ENCODE measurements around the gene WDR86.
A peak's percentile ranks its signal among the peaks of the same experiment; 100 is the strongest.

WDR86 gene

GRCh38 chr7:151431281-151431767 is 21.5 kb upstream of the WDR86 start:
- Histone ChIP-seq H3K27ac (ENCODE audit: low read depth, low read length) (no peak overlapping the region), H3K27me3 (ENCODE audit: control insufficient read depth, low read length) (no peaks in the 10 kb centered on the region), H4K20me1 (ENCODE audit: control insufficient read depth, insufficient read depth, low read depth, low read length) (no peaks in the 10 kb centered on the region), H3K4me1 (ENCODE audit: control insufficient read depth, low read length) (peaks cover 23% of the 10 kb centered on the region), H3K9me3 (ENCODE audit: control insufficient read depth, insufficient read depth, low read length) (no peaks in the 10 kb centered on the region), H3F3A (ENCODE audit: control insufficient read depth, insufficient read depth) (no peaks in the 10 kb centered on the region), H3K4me3 (ENCODE audit: low read length) (no peak overlapping the region), H3K9me2 (replicated peaks; ENCODE audit: control insufficient read depth, low read length) (no peaks in the 10 kb centered on the region), H3K4me2 (ENCODE audit: low read length) (no peak overlapping the region), H3K36me3 (ENCODE audit: control insufficient read depth, low read length) (no peaks in the 10 kb centered on the region), H3K79me2 (ENCODE audit: control insufficient read depth, low read length) (no peaks in the 10 kb centered on the region)
- TF ChIP-seq, protein P1, sequence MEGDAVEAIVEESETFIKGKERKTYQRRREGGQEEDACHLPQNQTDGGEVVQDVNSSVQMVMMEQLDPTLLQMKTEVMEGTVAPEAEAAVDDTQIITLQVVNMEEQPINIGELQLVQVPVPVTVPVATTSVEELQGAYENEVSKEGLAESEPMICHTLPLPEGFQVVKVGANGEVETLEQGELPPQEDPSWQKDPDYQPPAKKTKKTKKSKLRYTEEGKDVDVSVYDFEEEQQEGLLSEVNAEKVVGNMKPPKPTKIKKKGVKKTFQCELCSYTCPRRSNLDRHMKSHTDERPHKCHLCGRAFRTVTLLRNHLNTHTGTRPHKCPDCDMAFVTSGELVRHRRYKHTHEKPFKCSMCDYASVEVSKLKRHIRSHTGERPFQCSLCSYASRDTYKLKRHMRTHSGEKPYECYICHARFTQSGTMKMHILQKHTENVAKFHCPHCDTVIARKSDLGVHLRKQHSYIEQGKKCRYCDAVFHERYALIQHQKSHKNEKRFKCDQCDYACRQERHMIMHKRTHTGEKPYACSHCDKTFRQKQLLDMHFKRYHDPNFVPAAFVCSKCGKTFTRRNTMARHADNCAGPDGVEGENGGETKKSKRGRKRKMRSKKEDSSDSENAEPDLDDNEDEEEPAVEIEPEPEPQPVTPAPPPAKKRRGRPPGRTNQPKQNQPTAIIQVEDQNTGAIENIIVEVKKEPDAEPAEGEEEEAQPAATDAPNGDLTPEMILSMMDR (IDR thresholded peaks at IDR 0.05; ENCODE audit: low read depth, low read length, poor library complexity, severe bottlenecking), result no peak
- no peak for TF ChIP-seq EZH2phosphoT487 (IDR thresholded peaks at IDR 0.05; ENCODE audit: borderline replicate concordance, low read length)

GRCh38 chr7:151430391-151431205 is 20.8 kb upstream of the WDR86 start:
- no peak overlapping the region for H3K4me3 ChIP-seq (ENCODE audit: low read length)
- no peak overlapping the region for H3K27ac ChIP-seq (ENCODE audit: low read depth, low read length)
- H3K79me2 ChIP-seq (ENCODE audit: control insufficient read depth, low read length), result no peaks in the 10 kb centered on the region
- H3K9me2 ChIP-seq (replicated peaks; ENCODE audit: control insufficient read depth, low read length), result no peaks in the 10 kb centered on the region
- no peaks in the 10 kb centered on the region for H3K9me3 ChIP-seq (ENCODE audit: control insufficient read depth, insufficient read depth, low read length)
- peaks cover 23% of the 10 kb centered on the region for H3K4me1 ChIP-seq (ENCODE audit: control insufficient read depth, low read length)
- H3K27me3 ChIP-seq (ENCODE audit: control insufficient read depth, low read length), result no peaks in the 10 kb centered on the region; the same call in 1 of the 2 replicates
- peak overlapping the region; percentile 7; the same call in 1 of the 2 replicates for H3K4me2 ChIP-seq (ENCODE audit: low read length)
- H3F3A ChIP-seq (ENCODE audit: control insufficient read depth, insufficient read depth), result no peaks in the 10 kb centered on the region
- no peaks in the 10 kb centered on the region for H4K20me1 ChIP-seq (ENCODE audit: control insufficient read depth, insufficient read depth, low read depth, low read length)
- no peaks in the 10 kb centered on the region for H3K36me3 ChIP-seq (ENCODE audit: control insufficient read depth, low read length)
- TF ChIP-seq EZH2phosphoT487 (IDR thresholded peaks at IDR 0.05; ENCODE audit: borderline replicate concordance, low read length), result no peak
- TF ChIP-seq, protein P1 (IDR thresholded peaks at IDR 0.05; ENCODE audit: low read depth, low read length, poor library complexity, severe bottlenecking), result no peak

DNA sequence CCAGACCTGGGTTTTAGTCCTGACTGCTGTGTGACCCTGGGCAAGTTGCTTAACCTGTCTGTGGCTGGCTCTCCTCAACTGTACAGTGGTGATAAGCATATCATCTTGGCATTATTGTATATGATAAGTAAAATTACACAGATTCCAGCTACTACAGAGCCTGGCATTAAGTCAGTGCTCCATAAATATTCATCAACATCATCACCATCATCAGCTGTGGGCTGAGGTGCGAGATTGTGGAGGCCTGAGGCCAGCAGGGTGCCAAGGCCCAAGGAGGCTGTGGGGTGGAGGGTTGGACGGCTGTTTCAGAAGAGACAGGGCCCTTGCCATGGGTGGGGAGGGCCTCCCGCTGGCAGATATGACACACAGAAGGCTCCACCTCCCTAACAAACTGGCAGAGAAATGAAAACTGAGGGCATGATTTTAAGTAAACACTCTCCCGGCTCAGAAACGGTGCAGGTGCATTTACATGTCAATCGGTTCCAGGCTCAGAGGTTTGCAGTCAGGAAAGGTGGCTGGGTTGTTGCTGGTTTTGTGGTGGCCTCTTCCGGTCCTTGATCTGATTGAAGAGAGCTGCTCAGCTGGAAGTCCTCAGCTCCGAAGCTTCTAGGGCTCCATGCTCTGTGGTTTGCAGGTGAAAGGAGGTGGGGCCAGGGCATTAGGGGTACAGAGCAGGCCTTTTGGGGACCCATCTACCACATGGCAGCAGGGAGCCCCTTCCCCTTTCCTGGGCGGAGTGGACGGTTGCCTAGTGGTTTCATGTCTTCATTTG is 19.9 kb upstream of the WDR86 start:
- Histone ChIP-seq H3K36me3 (ENCODE audit: control insufficient read depth, low read length) (no peaks in the 10 kb centered on the region), H3K9me3 (ENCODE audit: control insufficient read depth, insufficient read depth, low read length) (no peaks in the 10 kb centered on the region), H3K27ac (ENCODE audit: low read depth, low read length) (no peak overlapping the region), H3F3A (ENCODE audit: control insufficient read depth, insufficient read depth) (no peaks in the 10 kb centered on the region), H3K4me3 (ENCODE audit: low read length) (0 out of 2 replicates have a peak overlapping the region, but pooled peaks have one; percentile 12), H3K27me3 (ENCODE audit: control insufficient read depth, low read length) (no peaks in the 10 kb centered on the region; the same call in 1 of the 2 replicates), H3K79me2 (ENCODE audit: control insufficient read depth, low read length) (no peaks in the 10 kb centered on the region), H3K4me1 (ENCODE audit: control insufficient read depth, low read length) (peaks cover 23% of the 10 kb centered on the region), H3K9me2 (replicated peaks; ENCODE audit: control insufficient read depth, low read length) (no peaks in the 10 kb centered on the region), H3K4me2 (ENCODE audit: low read length) (peak overlapping the region; percentile 7), H4K20me1 (ENCODE audit: control insufficient read depth, insufficient read depth, low read depth, low read length) (no peaks in the 10 kb centered on the region)
- TF ChIP-seq EZH2phosphoT487 (IDR thresholded peaks at IDR 0.05; ENCODE audit: borderline replicate concordance, low read length), result no peak
- TF ChIP-seq, protein P1 (IDR thresholded peaks at IDR 0.05; ENCODE audit: low read depth, low read length, poor library complexity, severe bottlenecking), result no peak

Measured in DOHH2 (cell line).